Measurements from ENCODE around the gene CELSR1.
"Not testable (repeated sequence)": the region's sequence is repeated elsewhere in the genome, so short reads cannot be mapped to it uniquely, and the experiment has no call there.

CELSR1 gene

GRCh38 chr22:46473021-46473779, 64.2 kb downstream of the CELSR1 start:
- no peak for DNase-seq (ENCODE audit: low spot score)
- no peak for TF ChIP-seq CTCF (IDR thresholded peaks at IDR 0.05; ENCODE audit: poor library complexity, severe bottlenecking)
- H3K9me3 ChIP-seq (ENCODE audit: severe bottlenecking): no peaks in the 10 kb centered on the region
- no peak; the same call in 2 of the 3 replicates for ATAC-seq (ENCODE audit: low read depth)
- no peak overlapping the region for H3K4me3 ChIP-seq (ENCODE audit: severe bottlenecking)
- H3K36me3 ChIP-seq (ENCODE audit: low read depth): no peaks in the 10 kb centered on the region; the same call in 1 of the 2 replicates
- no peak overlapping the region for H3K27ac ChIP-seq (ENCODE audit: poor library complexity, severe bottlenecking)
- H3K27me3 ChIP-seq (ENCODE audit: insufficient read depth, poor library complexity, severe bottlenecking): no peaks in the 10 kb centered on the region
- H3K4me1 ChIP-seq (ENCODE audit: insufficient read depth, poor library complexity, severe bottlenecking): no peaks in the 10 kb centered on the region

DNA sequence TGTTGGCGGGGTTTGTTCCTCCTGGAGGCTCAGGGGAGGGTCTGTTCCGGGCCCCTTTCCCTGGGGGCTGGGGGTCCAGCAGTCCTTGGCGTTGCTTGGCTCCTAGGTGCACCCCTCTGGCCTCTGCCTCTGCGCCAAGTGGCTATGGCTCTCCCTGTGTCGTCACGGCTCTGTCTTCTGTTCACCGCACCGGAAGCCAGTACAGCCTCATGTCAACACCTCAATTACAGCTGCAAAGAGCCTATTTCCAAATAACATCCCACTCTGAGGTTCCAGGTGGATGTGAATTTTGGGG, 64.8 kb downstream of the CELSR1 start:
- Histone ChIP-seq H3K27me3 (ENCODE audit: insufficient read depth, poor library complexity, severe bottlenecking) (no peaks in the 10 kb centered on the region), H3K4me3 (ENCODE audit: severe bottlenecking) (no peak overlapping the region), H3K27ac (ENCODE audit: poor library complexity, severe bottlenecking) (no peak overlapping the region), H3K4me1 (ENCODE audit: insufficient read depth, poor library complexity, severe bottlenecking) (no peaks in the 10 kb centered on the region), H3K9me3 (ENCODE audit: severe bottlenecking) (no peaks in the 10 kb centered on the region), H3K36me3 (ENCODE audit: low read depth) (no peaks in the 10 kb centered on the region; the same call in 1 of the 2 replicates)
- ATAC-seq (ENCODE audit: low read depth) (no peak), DNase-seq (ENCODE audit: low spot score) (no peak)
- no peak for TF ChIP-seq CTCF (IDR thresholded peaks at IDR 0.05; ENCODE audit: poor library complexity, severe bottlenecking)

- no peak for DNase-seq (ENCODE audit: low spot score)
- H3K27me3 ChIP-seq (ENCODE audit: insufficient read depth, poor library complexity, severe bottlenecking): no peaks in the 10 kb centered on the region
- no peaks in the 10 kb centered on the region; the same call in 1 of the 2 replicates for H3K36me3 ChIP-seq (ENCODE audit: low read depth)
- no peak for ATAC-seq (ENCODE audit: low read depth)
- no peak for TF ChIP-seq CTCF (IDR thresholded peaks at IDR 0.05; ENCODE audit: poor library complexity, severe bottlenecking)
- no peaks in the 10 kb centered on the region for H3K4me1 ChIP-seq (ENCODE audit: insufficient read depth, poor library complexity, severe bottlenecking)
- H3K9me3 ChIP-seq (ENCODE audit: severe bottlenecking): no peaks in the 10 kb centered on the region
- no peak overlapping the region for H3K27ac ChIP-seq (ENCODE audit: poor library complexity, severe bottlenecking)
- no peak overlapping the region for H3K4me3 ChIP-seq (ENCODE audit: severe bottlenecking)
These were observed 65.3 kb downstream of the CELSR1 start for GRCh38 chr22:46471901-46472721.

DNA sequence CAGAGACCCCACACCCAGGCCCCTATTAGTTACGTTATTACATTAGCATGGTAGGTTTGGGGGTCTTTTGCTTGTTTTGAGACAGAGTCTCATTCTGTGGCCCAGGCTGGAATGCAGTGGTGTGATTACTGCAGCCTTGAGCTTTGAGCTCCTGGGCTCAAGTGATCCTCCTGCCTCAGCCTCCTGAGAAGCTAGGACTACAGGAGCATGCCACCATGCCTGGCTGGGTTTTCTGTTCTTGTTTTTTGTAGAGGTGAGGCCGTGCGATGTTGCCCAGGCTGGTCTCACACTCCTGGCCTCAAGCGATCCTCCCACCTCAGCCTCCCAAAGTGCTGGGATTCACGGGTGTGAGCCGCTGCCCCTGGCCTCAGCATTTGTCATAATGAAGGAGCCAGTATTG, 66.1 kb downstream of the CELSR1 start:
- H3K9me3 ChIP-seq (ENCODE audit: severe bottlenecking); DNase-seq (ENCODE audit: low spot score); ATAC-seq (ENCODE audit: low read depth); H3K27me3 ChIP-seq (ENCODE audit: insufficient read depth, poor library complexity, severe bottlenecking); H3K27ac ChIP-seq (ENCODE audit: poor library complexity, severe bottlenecking); H3K4me3 ChIP-seq (ENCODE audit: severe bottlenecking); H3K36me3 ChIP-seq (ENCODE audit: low read depth); H3K4me1 ChIP-seq (ENCODE audit: insufficient read depth, poor library complexity, severe bottlenecking): not testable (repeated sequence)

DNA sequence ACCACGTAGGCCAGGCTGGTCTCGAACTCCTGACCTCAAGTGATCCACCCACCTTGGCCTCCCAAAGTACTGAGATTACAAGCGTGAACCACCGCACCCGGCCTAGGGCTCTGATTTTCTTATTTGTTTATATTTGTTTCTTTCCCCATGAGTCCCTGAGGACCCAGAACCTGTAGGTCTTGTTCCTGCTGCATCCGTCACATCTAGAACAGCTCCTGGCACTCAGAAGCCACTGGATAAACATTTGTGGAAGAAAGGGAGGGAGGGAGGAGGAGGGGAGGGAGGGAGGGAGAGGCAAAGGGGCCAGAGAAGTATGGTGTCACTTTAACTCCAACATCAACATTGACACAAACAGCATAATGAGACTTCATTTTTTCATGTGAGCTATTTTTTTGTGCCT, 67.7 kb downstream of the CELSR1 start:
- Histone ChIP-seq H3K27me3 (ENCODE audit: insufficient read depth, poor library complexity, severe bottlenecking) (no peaks in the 10 kb centered on the region), H3K9me3 (ENCODE audit: severe bottlenecking) (no peaks in the 10 kb centered on the region), H3K27ac (ENCODE audit: poor library complexity, severe bottlenecking) (no peak overlapping the region), H3K4me1 (ENCODE audit: insufficient read depth, poor library complexity, severe bottlenecking) (no peaks in the 10 kb centered on the region), H3K4me3 (ENCODE audit: severe bottlenecking) (no peak overlapping the region), H3K36me3 (ENCODE audit: low read depth) (no peaks in the 10 kb centered on the region; the same call in 1 of the 2 replicates)
- ATAC-seq (ENCODE audit: low read depth) (no peak), DNase-seq (ENCODE audit: low spot score) (no peak)
- no peak for TF ChIP-seq CTCF (IDR thresholded peaks at IDR 0.05; ENCODE audit: poor library complexity, severe bottlenecking)

Data from RWPE2 (cell line).